Osteoblast (primary cell): ENCODE measurements around the gene OTULIN. TPM values are rescaled to one million over a fixed set of nuclear protein-coding genes. Genes with fewer than 3 reads are reported as not detected.

ENCODE experiments used
- DNase-seq: peaks from one replicate; pipeline ENCODE4 v3.0.0; 2011; ENCODE audit warnings: low spot score, mixed read lengths; ENCODE audit not compliant: insufficient read length; ENCODE audit errors: missing footprints
- H2AFZ ChIP-seq: 2 replicates; pipeline ENCODE4 v1.6.0; 2011; ENCODE audit warnings: mild to moderate bottlenecking, low read length
- H3K27ac ChIP-seq: 2 replicates; pipeline ENCODE4 v1.5.1; 2011; ENCODE audit warnings: mild to moderate bottlenecking, low read depth, low read length, moderate library complexity
- H3K27me3 ChIP-seq: 2 replicates; pipeline ENCODE4 v1.6.0; 2012; ENCODE audit warnings: mild to moderate bottlenecking, control low read depth, inconsistent platforms, low read length, moderate library complexity; ENCODE audit not compliant: insufficient read depth
- H3K36me3 ChIP-seq: 2 replicates; pipeline ENCODE4 v1.5.1; 2011; ENCODE audit warnings: mild to moderate bottlenecking, low read length, control low read depth, moderate library complexity; ENCODE audit not compliant: insufficient read depth
- H3K4me1 ChIP-seq: 2 replicates; pipeline ENCODE4 v1.5.1; 2011; ENCODE audit warnings: mild to moderate bottlenecking, low read length, control low read depth, moderate library complexity; ENCODE audit not compliant: insufficient read depth
- H3K4me2 ChIP-seq: 2 replicates; pipeline ENCODE4 v1.6.0; 2011; ENCODE audit warnings: mild to moderate bottlenecking, low read length; ENCODE audit not compliant: insufficient read depth
- H3K4me3 ChIP-seq: fragments of 200-600 bp; sonication (generic); 3 replicates; pipeline ENCODE4 v1.5.1; 2012; ENCODE audit warnings: mild to moderate bottlenecking, low read length, inconsistent platforms; ENCODE audit not compliant: insufficient read depth
- H3K79me2 ChIP-seq: 2 replicates; pipeline ENCODE4 v1.6.0; 2012; ENCODE audit warnings: mild to moderate bottlenecking, low read length, control low read depth, inconsistent platforms; ENCODE audit not compliant: insufficient read depth
- H3K9me3 ChIP-seq: 2 replicates; pipeline ENCODE4 v1.5.1; 2011; ENCODE audit warnings: low read depth, low read length, control low read depth
- H4K20me1 ChIP-seq: 2 replicates; pipeline ENCODE4 v1.6.0; 2012; ENCODE audit warnings: mild to moderate bottlenecking, low read length, control low read depth; ENCODE audit not compliant: insufficient read depth
- total RNA-seq: library from RNA; depleted of rRNA; stranded (reverse); fragments of >200 nt; gene quantifications from 2 replicates; pipeline ENCODE4 v1.2.3, GENCODE V29; 2012
- TF ChIP-seq, protein P1 (sequence below): IDR thresholded peaks from 2 replicates; pipeline ENCODE4 v1.5.1; 2011; ENCODE audit warnings: mild to moderate bottlenecking, low read depth, low read length, moderate library complexity; ENCODE audit errors: extremely low read depth

The OTULIN gene
- total RNA-seq, 1 donor: 29.7 TPM

DNA sequence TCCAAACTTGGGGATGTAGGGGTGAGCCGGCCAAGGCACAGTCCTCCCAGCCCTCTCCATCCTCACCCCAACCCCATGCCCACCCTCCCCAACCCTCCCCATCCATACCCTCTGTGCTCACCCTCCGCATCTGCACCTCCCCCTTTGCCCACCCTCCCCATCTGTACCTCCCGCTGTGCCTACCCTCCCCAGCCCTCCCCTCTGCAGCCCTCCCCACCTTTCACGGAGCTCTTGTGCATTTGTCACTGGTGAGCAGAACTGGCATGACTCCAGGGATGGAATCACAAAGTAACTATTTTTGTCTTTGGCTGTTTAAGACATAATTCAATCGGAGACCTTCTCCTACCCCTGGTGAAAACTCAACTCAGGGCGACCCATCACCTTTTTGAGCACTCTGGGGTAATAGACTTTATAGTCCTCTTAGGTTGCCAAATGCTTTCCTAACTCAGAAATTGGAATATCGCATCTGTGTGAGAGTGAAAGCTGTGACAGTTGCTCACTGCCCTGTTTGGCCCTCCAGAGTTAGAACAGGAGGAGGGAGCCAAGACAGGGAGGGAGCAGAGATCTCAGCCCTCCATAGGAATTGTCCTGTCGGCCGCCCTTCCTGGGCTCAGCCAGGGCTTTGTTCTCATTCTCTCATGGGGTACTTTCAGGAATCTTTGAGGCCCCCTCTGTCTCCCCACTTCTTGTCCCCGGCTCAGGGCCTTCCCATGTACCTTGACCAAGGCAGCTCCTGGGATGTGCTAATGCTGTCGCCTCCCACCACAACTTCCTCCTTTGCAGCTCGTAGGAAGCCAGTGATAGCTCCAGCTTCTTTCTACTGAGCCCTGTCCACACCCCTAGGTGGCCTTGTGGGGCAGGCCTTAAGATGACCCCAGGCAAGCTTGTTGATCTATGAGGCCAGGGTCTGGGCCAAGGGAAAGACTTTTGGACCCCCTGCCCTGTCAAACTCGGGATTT lies 36.2 kb downstream of the OTULIN start:
- H3K4me3 ChIP-seq: no peak overlapping the region
- H3K79me2 ChIP-seq: peaks cover 4% of the 10 kb centered on the region
- H3K27ac ChIP-seq: peak overlapping the region; percentile 18
- H3K9me3 ChIP-seq: no peaks in the 10 kb centered on the region
- no peaks in the 10 kb centered on the region for H3K27me3 ChIP-seq
- TF ChIP-seq, protein P1, sequence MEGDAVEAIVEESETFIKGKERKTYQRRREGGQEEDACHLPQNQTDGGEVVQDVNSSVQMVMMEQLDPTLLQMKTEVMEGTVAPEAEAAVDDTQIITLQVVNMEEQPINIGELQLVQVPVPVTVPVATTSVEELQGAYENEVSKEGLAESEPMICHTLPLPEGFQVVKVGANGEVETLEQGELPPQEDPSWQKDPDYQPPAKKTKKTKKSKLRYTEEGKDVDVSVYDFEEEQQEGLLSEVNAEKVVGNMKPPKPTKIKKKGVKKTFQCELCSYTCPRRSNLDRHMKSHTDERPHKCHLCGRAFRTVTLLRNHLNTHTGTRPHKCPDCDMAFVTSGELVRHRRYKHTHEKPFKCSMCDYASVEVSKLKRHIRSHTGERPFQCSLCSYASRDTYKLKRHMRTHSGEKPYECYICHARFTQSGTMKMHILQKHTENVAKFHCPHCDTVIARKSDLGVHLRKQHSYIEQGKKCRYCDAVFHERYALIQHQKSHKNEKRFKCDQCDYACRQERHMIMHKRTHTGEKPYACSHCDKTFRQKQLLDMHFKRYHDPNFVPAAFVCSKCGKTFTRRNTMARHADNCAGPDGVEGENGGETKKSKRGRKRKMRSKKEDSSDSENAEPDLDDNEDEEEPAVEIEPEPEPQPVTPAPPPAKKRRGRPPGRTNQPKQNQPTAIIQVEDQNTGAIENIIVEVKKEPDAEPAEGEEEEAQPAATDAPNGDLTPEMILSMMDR: no peak
- no peak overlapping the region for H2AFZ ChIP-seq
- no peak for DNase-seq
- no peaks in the 10 kb centered on the region for H4K20me1 ChIP-seq
- peaks cover 22% of the 10 kb centered on the region for H3K36me3 ChIP-seq
- H3K4me2 ChIP-seq: no peak overlapping the region
- H3K4me1 ChIP-seq: peaks cover 4% of the 10 kb centered on the region

DNA sequence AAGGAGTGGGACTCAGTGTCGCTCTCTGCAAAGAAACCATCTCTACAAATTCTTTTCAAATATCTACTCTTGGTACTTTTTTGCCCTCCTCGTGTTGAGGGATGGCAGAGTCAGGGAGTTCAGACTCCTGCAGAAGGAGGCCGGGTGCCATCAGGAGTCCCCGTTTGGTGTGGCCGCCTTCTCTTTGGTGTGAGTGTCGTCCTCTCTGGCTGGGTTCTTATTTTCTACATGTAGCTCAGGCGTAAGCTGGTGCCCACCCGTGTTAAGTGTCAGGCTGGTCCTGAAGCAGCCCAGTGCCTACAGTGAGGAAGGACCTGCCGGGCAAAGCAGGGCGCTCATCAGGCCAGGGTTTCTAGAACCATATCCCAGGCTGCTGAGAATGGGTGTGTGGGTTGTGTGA lies 37.0 kb downstream of the OTULIN start:
- Histone ChIP-seq H3K4me3 (no peak overlapping the region), H3K27me3 (no peaks in the 10 kb centered on the region)
- no peak for DNase-seq

DNA sequence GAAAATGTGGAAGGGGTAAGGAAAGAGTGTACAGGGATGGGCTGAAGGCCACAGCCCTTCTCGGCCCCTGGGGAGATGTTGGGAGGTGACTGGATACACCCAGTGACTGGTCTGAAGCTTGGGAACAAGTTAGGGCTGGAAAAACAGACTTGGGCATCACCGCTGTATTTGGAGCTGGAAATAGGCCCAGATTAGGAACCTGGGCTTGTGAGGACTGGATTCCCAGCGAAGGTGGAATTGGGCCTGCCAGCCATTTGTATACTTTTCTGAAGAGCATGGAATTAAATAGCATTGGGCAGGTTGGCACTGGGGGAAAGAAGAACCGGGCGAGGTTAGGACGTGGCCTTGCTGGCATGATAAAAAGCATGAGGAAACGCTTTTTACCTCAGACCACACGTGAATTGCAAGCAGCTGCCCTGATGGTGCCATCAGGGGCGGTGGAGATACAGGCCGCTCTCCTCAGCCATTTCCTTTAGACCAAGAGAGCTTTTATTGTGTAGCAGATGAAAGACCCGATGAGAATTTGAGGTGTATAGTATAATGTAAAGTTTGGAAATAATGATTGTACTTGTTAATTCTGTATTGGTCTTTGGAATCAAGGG lies 37.8 kb downstream of the OTULIN start:
- no peaks in the 10 kb centered on the region for H3K27me3 ChIP-seq
- peaks cover 5% of the 10 kb centered on the region for H3K79me2 ChIP-seq
- no peaks in the 10 kb centered on the region for H4K20me1 ChIP-seq
- H3K4me3 ChIP-seq: no peak overlapping the region
- H3K9me3 ChIP-seq: no peaks in the 10 kb centered on the region
- H3K27ac ChIP-seq: no peak overlapping the region
- no peak overlapping the region for H3K4me2 ChIP-seq
- DNase-seq: no peak
- peaks cover 28% of the 10 kb centered on the region for H3K36me3 ChIP-seq
- no peak overlapping the region for H2AFZ ChIP-seq
- peaks cover 13% of the 10 kb centered on the region for H3K4me1 ChIP-seq
- TF ChIP-seq, protein P1: no peak

More for the DNA sequence above, 37.0 kb downstream of the OTULIN start:
- H2AFZ ChIP-seq: no peak overlapping the region
- peaks cover 7% of the 10 kb centered on the region for H3K4me1 ChIP-seq
- no peak overlapping the region for H3K27ac ChIP-seq
- no peaks in the 10 kb centered on the region for H3K9me3 ChIP-seq
- H3K36me3 ChIP-seq: peaks cover 25% of the 10 kb centered on the region
- no peak overlapping the region for H3K4me2 ChIP-seq
- peaks cover 5% of the 10 kb centered on the region for H3K79me2 ChIP-seq
- TF ChIP-seq, protein P1: no peak
- H4K20me1 ChIP-seq: no peaks in the 10 kb centered on the region

DNA sequence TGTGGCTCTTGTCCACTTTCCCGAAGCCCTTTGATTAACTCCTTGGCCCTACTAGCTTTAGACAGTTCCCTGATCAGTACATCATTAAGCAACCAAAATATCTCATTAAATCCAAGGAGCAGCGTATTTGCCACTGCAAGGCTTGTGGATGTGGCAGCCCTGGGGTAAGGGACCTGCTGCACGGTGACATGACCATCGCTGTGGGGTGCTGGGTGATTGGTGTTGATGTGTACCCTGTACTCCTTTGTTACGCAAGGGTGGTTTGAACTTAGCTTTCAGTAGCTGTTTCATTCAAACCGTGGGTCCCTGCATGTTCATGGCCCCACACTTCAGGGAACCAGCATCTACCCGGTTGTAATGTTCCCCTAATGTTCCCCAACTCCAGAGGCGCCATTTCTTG lies 41.0 kb downstream of the OTULIN start:
- TF ChIP-seq, protein P1: no peak
- Histone ChIP-seq H3K4me2 (no peak overlapping the region), H3K27ac (peak overlapping the region; percentile 42), H2AFZ (no peak overlapping the region), H3K4me3 (no peak overlapping the region), H3K36me3 (peaks cover 47% of the 10 kb centered on the region), H3K79me2 (peaks cover 5% of the 10 kb centered on the region), H3K9me3 (no peaks in the 10 kb centered on the region), H4K20me1 (no peaks in the 10 kb centered on the region), H3K27me3 (no peaks in the 10 kb centered on the region), H3K4me1 (peaks cover 13% of the 10 kb centered on the region)
- no peak for DNase-seq
